ENCODE data around the gene KCNK7.

KCNK7 gene

GRCh38 chr11:65591939-65592857 is 3.4 kb downstream of the KCNK7 start:
- TF ChIP-seq, protein P1, sequence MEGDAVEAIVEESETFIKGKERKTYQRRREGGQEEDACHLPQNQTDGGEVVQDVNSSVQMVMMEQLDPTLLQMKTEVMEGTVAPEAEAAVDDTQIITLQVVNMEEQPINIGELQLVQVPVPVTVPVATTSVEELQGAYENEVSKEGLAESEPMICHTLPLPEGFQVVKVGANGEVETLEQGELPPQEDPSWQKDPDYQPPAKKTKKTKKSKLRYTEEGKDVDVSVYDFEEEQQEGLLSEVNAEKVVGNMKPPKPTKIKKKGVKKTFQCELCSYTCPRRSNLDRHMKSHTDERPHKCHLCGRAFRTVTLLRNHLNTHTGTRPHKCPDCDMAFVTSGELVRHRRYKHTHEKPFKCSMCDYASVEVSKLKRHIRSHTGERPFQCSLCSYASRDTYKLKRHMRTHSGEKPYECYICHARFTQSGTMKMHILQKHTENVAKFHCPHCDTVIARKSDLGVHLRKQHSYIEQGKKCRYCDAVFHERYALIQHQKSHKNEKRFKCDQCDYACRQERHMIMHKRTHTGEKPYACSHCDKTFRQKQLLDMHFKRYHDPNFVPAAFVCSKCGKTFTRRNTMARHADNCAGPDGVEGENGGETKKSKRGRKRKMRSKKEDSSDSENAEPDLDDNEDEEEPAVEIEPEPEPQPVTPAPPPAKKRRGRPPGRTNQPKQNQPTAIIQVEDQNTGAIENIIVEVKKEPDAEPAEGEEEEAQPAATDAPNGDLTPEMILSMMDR (conservative IDR thresholded peaks at IDR 0.05; ENCODE audit: low read depth) = no peak
- peak overlapping the region; percentile 67 for H3K27ac ChIP-seq
- DNase-seq (ENCODE audit: low spot score) = no peak
- POLR2A ChIA-PET (ENCODE audit: low non-redundant PET) = no interaction called here
- CTCF ChIA-PET = interaction anchor here (0.6 to 2.5 kb wide), 5 partner anchors 11 to 198 kb away, joined by 3 to 16 read pairs (median 11); no protein-coding TSS in a partner anchor

DNA sequence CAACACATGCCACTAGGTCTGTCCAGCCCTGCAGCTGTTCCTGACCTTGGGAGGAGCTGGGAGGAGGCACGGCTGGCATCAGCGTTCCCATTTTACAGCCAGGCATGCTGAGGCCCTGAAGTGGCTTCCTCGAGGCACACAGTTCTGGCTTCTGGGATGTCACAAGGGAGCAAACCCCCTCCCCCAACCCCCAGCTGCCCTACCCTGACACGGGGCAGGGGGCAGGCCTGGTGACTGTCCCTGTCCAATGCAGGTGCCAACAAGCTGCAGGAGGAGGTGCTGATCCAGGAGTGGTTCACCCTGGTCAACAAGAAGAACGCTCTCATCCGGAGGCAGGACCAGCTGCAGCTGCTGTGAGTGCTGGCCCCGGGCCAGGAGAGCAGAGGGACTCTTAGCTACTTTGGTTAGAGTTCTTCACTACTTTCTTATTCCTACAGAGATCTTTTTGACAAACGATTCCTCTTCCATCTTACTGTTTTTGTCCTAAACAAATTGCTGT is 5.3 kb downstream of the KCNK7 start:
- ChIA-PET POLR2A (ENCODE audit: low non-redundant PET) (interaction anchor here (0.6 kb wide), 1 partner anchor 17 kb away, joined by 3 read pairs; no protein-coding TSS in a partner anchor), CTCF (no interaction called here)
- H3K27ac ChIP-seq = peak overlapping the region; percentile 68
- no peak for DNase-seq (ENCODE audit: low spot score)
- TF ChIP-seq, protein P1 (conservative IDR thresholded peaks at IDR 0.05; ENCODE audit: low read depth) = no peak

DNA sequence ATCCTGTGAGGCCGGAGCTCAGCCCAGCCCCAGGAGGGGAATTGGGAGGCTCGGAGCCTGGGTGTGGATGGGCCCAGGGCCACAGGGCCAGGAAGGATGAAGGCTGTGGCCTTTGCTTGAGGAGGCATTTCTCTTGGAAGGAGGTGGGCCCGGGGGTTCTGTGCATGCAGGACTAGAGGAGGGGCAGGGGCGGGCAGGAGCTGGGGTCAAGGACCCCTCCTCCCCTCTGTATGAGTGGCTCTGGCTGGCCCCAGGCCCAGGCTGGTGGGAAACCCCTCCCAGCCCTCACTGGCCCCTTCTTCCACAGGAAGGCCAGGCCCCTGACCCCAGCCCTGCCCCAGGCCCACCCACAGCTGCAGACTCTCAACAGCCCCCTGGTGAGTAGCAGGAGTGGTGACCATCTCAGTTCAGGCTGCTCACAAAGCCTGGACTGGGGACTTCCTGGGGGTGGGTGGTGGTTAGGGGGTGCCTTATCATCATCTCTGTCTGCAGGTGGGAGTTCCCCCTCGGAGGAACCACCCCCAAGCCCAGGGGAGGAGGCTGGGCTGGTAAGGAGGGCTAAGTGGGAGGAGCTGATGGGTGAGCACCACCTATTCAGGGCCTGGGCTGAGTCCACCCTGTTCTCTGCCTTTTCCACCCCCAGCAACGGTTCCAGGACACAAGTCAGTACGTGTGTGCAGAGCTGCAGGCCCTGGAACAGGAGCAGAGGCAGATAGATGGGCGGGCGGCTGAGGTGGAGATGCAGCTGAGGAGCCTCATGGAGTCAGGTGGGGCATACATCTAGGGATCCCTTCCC is 6.0 kb downstream of the KCNK7 start:
- peak overlapping the region; percentile 68 for H3K27ac ChIP-seq
- ChIA-PET CTCF (no interaction called here), POLR2A (ENCODE audit: low non-redundant PET) (no interaction called here)
- TF ChIP-seq, protein P1 (conservative IDR thresholded peaks at IDR 0.05; ENCODE audit: low read depth) = no peak
- no peak for DNase-seq (ENCODE audit: low spot score)

- DNase-seq (ENCODE audit: low spot score) = no peak
- peak overlapping the region; percentile 68 for H3K27ac ChIP-seq
- ChIA-PET CTCF (interaction anchor here (0.6 to 1.0 kb wide), 5 partner anchors 9 to 274 kb away, joined by 3 to 5 read pairs (median 4); no protein-coding TSS in a partner anchor), POLR2A (ENCODE audit: low non-redundant PET) (interaction anchor here (0.6 kb wide), 2 partner anchors 60 to 367 kb away, joined by 3 to 9 read pairs; no protein-coding TSS in a partner anchor)
- TF ChIP-seq, protein P1 (conservative IDR thresholded peaks at IDR 0.05; ENCODE audit: low read depth) = no peak; the same call in 1 of the 2 replicates
Observed at GRCh38 chr11:65588199-65589054, 7.2 kb downstream of the KCNK7 start.

- TF ChIP-seq, protein P1 (conservative IDR thresholded peaks at IDR 0.05; ENCODE audit: low read depth) = no peak
- H3K27ac ChIP-seq = peak overlapping the region; percentile 68
- ChIA-PET POLR2A (ENCODE audit: low non-redundant PET) (no interaction called here), CTCF (no interaction called here)
- DNase-seq (ENCODE audit: low spot score) = no peak
Observed at GRCh38 chr11:65586676-65587075, 8.9 kb downstream of the KCNK7 start.
